ENCODE results near the gene ZNF575. TPM values are rescaled to one million over a fixed set of nuclear protein-coding genes. Genes with fewer than 3 reads are reported as not detected.
"Not testable (repeated sequence)": the region's sequence is repeated elsewhere in the genome, so short reads cannot be mapped to it uniquely, and the experiment has no call there.

Gene ZNF575
- total RNA-seq, 5 donors from 2014 or later (not counting 1 experiment from before 2014, with no cell fraction given) = 3.4 to 12.7 (median 6.2) TPM

DNA sequence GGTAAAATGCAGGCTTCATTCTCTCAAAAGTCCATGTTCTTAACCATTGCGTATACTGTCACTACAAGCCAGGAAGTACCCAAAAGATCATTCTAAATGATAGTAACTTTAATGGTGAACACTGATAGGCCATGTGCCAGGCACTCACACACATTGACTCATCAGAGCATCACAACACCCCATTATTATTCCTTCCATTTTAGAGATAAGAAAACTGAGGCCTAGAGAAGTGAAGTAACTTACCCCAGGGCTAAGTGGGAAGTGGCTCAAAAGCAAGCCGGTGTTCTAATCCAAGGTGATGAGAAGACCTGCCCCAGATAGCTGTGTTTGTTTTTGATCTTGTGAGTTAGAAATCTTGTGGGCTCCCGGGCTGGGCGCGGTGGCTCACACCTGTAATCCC lies 27.0 kb upstream of the ZNF575 start:
- Mint-ChIP-seq H3K27ac (peak overlapping the region; percentile 78 to 84), H3K9me3 (no peaks in the 10 kb centered on the region), H3K4me3 (peak overlapping the region; percentile 37 to 88 (median 52)), H3K36me3 (peaks cover 18% of the 10 kb centered on the region), H3K27me3 (no peaks in the 10 kb centered on the region), H3K4me1 (peaks cover 33 to 38% (median 35%) of the 10 kb centered on the region in 3 donors)
- Histone ChIP-seq H3K27ac (ENCODE audit: low read length) (no peak overlapping the region), H3K9me3 (no peaks in the 10 kb centered on the region), H3K4me3 (ENCODE audit: control insufficient read depth in 1 of 2, extremely low read depth in 1 of 2, low read length in 1 of 2) (no peak overlapping the region), H3K4me1 (ENCODE audit: control insufficient read depth in 1 of 2, extremely low read depth in 1 of 2, insufficient read depth in 2 of 2, low read length in 2 of 2) (peaks cover 2 to 34% of the 10 kb centered on the region in 2 experiments), H3K36me3 (ENCODE audit: control insufficient read depth in 2 of 2, extremely low read depth in 1 of 2, insufficient read depth in 1 of 2, low read length in 1 of 2) (peaks cover 15 to 23% of the 10 kb centered on the region in 2 donors), H3K27me3 (replicated peaks in 1 of 2; ENCODE audit: control insufficient read depth in 2 of 2, extremely low read depth in 1 of 2, insufficient read depth in 2 of 2, low read length in 1 of 2) (no peaks in the 10 kb centered on the region)
- ChIA-PET CTCF (interaction anchor here in 1 of 2 donors (0.9 to 1.2 kb wide), 2 partner anchors 13 to 80 kb away, joined by 3 to 6 read pairs; no protein-coding TSS in a partner anchor), POLR2A (no interaction called here)
- WGBS (ENCODE audit: insufficient coverage) = 86% methylated on average over 4 of the region's 5 CpGs
- DNase-seq (no peak), ATAC-seq (replicated peaks in 1 of 4) (no peak)

DNA sequence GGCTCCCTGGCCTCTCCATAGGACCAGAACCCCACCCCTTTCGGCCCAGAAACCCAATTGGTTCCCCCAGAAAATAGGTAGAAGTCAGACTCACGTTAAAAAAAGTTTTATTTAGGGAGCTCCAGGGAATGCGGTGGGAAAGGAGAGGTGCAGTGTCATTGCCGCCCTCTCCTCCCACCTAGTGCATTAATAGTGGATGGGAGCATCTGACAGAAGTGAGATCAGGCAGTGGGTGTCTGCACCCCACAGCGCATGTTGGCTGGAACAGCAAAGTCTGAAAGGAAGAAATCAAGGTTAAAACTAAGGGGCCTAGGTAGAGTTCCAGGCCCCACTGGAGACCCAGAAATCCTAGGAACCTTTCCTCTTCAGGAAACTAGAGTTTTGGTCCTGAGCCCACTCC lies 26.4 kb upstream of the ZNF575 start:
- Histone ChIP-seq H3K4me1 (ENCODE audit: control insufficient read depth in 1 of 2, extremely low read depth in 1 of 2, insufficient read depth in 2 of 2, low read length in 2 of 2) (peaks cover 2 to 34% of the 10 kb centered on the region in 2 experiments), H3K9me3 (no peaks in the 10 kb centered on the region), H3K27ac (ENCODE audit: low read length) (no peak overlapping the region), H3K4me3 (ENCODE audit: control insufficient read depth in 1 of 2, extremely low read depth in 1 of 2, low read length in 1 of 2) (no peak overlapping the region), H3K27me3 (replicated peaks in 1 of 2; ENCODE audit: control insufficient read depth in 2 of 2, extremely low read depth in 1 of 2, insufficient read depth in 2 of 2, low read length in 1 of 2) (no peaks in the 10 kb centered on the region), H3K36me3 (ENCODE audit: control insufficient read depth in 2 of 2, extremely low read depth in 1 of 2, insufficient read depth in 1 of 2, low read length in 1 of 2) (peaks cover 13 to 28% of the 10 kb centered on the region in 2 donors)
- ChIA-PET POLR2A (no interaction called here), CTCF (no interaction called here)
- Mint-ChIP-seq H3K9me3 (no peaks in the 10 kb centered on the region), H3K4me3 (no peak overlapping the region), H3K36me3 (peaks cover 21% of the 10 kb centered on the region), H3K27me3 (no peaks in the 10 kb centered on the region), H3K4me1 (peaks cover 30 to 36% (median 30%) of the 10 kb centered on the region in 3 donors), H3K27ac (peak overlapping the region in 1 of 2 donors; percentile 84)
- ATAC-seq (replicated peaks in 1 of 4) (no peak), DNase-seq (no peak)
- WGBS (ENCODE audit: insufficient coverage) = 92% methylated on average over 2 of the region's 5 CpGs

DNA sequence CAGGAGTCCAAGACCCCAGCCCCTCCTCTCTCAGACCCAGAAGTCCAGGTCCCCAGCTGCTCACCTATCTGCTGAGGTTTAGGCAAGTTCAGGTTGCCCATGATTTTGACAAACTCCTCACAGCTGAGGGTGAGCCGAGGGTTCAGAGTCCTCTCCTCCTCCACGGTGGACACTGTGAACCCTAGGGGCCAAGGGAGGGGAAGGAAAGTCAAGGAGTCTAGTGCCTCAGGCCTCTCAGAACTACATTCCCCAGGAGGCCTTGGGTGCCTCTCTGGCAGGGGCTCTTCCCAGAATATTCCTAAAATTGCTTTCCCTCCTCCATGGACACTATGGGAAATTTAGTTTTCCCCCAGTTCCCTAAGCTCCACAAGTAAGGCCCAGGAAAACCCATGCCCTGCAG lies 25.1 kb upstream of the ZNF575 start:
- H3K27ac Mint-ChIP-seq = peak overlapping the region in 1 of 2 donors; percentile 48
- peaks cover 22 to 27% (median 22%) of the 10 kb centered on the region in 3 donors for H3K4me1 Mint-ChIP-seq
- Histone ChIP-seq H3K36me3 (ENCODE audit: control insufficient read depth in 2 of 2, extremely low read depth in 1 of 2, insufficient read depth in 1 of 2, low read length in 1 of 2) (peaks cover 11 to 28% of the 10 kb centered on the region in 2 donors), H3K9me3 (no peaks in the 10 kb centered on the region), H3K4me3 (ENCODE audit: control insufficient read depth in 1 of 2, extremely low read depth in 1 of 2, low read length in 1 of 2) (no peak overlapping the region), H3K27ac (ENCODE audit: low read length) (no peak overlapping the region), H3K4me1 (ENCODE audit: control insufficient read depth in 1 of 2, extremely low read depth in 1 of 2, insufficient read depth in 2 of 2, low read length in 2 of 2) (peaks cover 2 to 23% of the 10 kb centered on the region in 2 experiments), H3K27me3 (replicated peaks in 1 of 2; ENCODE audit: control insufficient read depth in 2 of 2, extremely low read depth in 1 of 2, insufficient read depth in 2 of 2, low read length in 1 of 2) (no peaks in the 10 kb centered on the region)
- H3K4me3 Mint-ChIP-seq = no peak overlapping the region
- peaks cover 21% of the 10 kb centered on the region for H3K36me3 Mint-ChIP-seq
- DNase-seq (no peak), ATAC-seq (replicated peaks in 1 of 4) (no peak)
- no CpG with 5 or more reads among the region's 2 CpGs for WGBS (ENCODE audit: insufficient coverage)
- H3K9me3 Mint-ChIP-seq = no peaks in the 10 kb centered on the region
- H3K27me3 Mint-ChIP-seq = no peaks in the 10 kb centered on the region
- ChIA-PET CTCF (interaction anchor here (0.6 to 0.7 kb wide), 4 partner anchors 10 to 52 kb away, joined by 3 to 7 read pairs (median 5); no protein-coding TSS in a partner anchor), POLR2A (interaction anchor here in 1 of 2 donors (0.7 kb wide), 1 partner anchor 106 kb away, joined by 3 read pairs; no protein-coding TSS in a partner anchor)

DNA sequence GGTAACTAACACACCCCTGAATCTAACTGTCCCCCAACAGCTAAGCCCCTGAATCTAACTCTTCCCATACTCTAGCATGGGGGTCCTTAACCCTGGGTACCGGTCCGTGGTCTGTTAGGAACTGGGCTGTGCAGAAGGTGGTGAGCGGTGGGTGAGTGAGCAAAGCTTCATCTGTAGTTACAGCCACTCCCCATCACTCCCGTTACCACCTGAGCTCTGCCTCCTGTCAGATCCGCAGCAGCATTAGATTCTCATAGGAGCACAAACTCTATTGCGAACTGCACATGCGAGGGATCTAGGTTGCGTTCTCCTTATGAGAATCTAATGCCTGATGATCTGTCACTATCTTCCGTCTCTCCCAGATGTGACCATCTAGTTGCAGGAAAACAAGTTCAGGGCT lies 22.3 kb upstream of the ZNF575 start:
- peaks cover 0 to 5% (median 4%) of the 10 kb centered on the region in 3 donors for H3K4me1 Mint-ChIP-seq
- no peaks in the 10 kb centered on the region for H3K27me3 ChIP-seq (replicated peaks in 1 of 2; ENCODE audit: control insufficient read depth in 2 of 2, extremely low read depth in 1 of 2, insufficient read depth in 2 of 2, low read length in 1 of 2)
- 100% methylated on average over 4 of the region's 9 CpGs for WGBS (ENCODE audit: insufficient coverage)
- peaks cover 21% of the 10 kb centered on the region for H3K36me3 Mint-ChIP-seq
- ATAC-seq (replicated peaks in 1 of 4) (no peak), DNase-seq (no peak)
- no peak overlapping the region for H3K27ac Mint-ChIP-seq
- H3K4me3 ChIP-seq (ENCODE audit: control insufficient read depth in 1 of 2, extremely low read depth in 1 of 2, low read length in 1 of 2) = no peak overlapping the region
- CTCF ChIA-PET = no interaction called here
- H3K36me3 ChIP-seq (ENCODE audit: control insufficient read depth in 2 of 2, extremely low read depth in 1 of 2, insufficient read depth in 1 of 2, low read length in 1 of 2) = peaks cover 11 to 30% of the 10 kb centered on the region in 2 donors
- no peak overlapping the region for H3K27ac ChIP-seq (ENCODE audit: low read length)
- no peaks in the 10 kb centered on the region for H3K27me3 Mint-ChIP-seq
- POLR2A ChIA-PET = interaction anchor here in 1 of 2 donors (0.6 kb wide), 1 partner anchor 82 kb away, joined by 3 read pairs; no protein-coding TSS in a partner anchor
- peaks cover 0 to under 1% of the 10 kb centered on the region in 2 experiments for H3K4me1 ChIP-seq (ENCODE audit: control insufficient read depth in 1 of 2, extremely low read depth in 1 of 2, insufficient read depth in 2 of 2, low read length in 2 of 2)
- H3K9me3 ChIP-seq = no peaks in the 10 kb centered on the region
- H3K9me3 Mint-ChIP-seq = no peaks in the 10 kb centered on the region
- no peak overlapping the region for H3K4me3 Mint-ChIP-seq

DNA sequence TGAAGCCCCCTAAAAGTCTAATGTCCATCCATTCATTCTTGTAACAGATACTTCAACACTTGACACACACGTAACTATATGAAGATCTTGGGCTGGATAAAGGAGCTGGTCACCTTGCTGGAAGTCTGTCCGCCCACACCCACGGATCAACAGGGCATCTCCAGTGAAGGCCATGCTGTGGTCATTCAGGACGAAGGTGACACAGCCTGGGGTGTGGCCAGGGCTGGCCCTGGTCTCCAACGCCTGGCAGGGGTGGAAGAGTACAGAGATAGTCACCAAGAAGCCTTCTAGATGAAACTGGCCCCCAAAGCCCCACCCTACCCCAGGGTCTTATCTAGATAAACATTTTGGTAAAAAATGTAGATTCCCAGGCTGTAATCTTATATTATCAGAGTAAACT lies 21.7 kb upstream of the ZNF575 start:
- Mint-ChIP-seq H3K9me3 (no peaks in the 10 kb centered on the region), H3K36me3 (peaks cover 21% of the 10 kb centered on the region), H3K27me3 (no peaks in the 10 kb centered on the region), H3K4me1 (no peaks in the 10 kb centered on the region), H3K4me3 (no peak overlapping the region), H3K27ac (no peak overlapping the region)
- H3K4me3 ChIP-seq (ENCODE audit: control insufficient read depth in 1 of 2, extremely low read depth in 1 of 2, low read length in 1 of 2) = no peak overlapping the region
- H3K27ac ChIP-seq (ENCODE audit: low read length) = no peak overlapping the region
- no peaks in the 10 kb centered on the region for H3K9me3 ChIP-seq
- WGBS (ENCODE audit: insufficient coverage) = 86% methylated on average over 1 of the region's 5 CpGs
- no peaks in the 10 kb centered on the region for H3K27me3 ChIP-seq (replicated peaks in 1 of 2; ENCODE audit: control insufficient read depth in 2 of 2, extremely low read depth in 1 of 2, insufficient read depth in 2 of 2, low read length in 1 of 2)
- DNase-seq (no peak), ATAC-seq (replicated peaks in 1 of 4) (no peak)
- no peaks in the 10 kb centered on the region for H3K4me1 ChIP-seq (ENCODE audit: control insufficient read depth in 1 of 2, extremely low read depth in 1 of 2, insufficient read depth in 2 of 2, low read length in 2 of 2)
- CTCF ChIA-PET = no interaction called here
- peaks cover 11 to 30% of the 10 kb centered on the region in 2 donors for H3K36me3 ChIP-seq (ENCODE audit: control insufficient read depth in 2 of 2, extremely low read depth in 1 of 2, insufficient read depth in 1 of 2, low read length in 1 of 2)
- POLR2A ChIA-PET = no interaction called here

DNA sequence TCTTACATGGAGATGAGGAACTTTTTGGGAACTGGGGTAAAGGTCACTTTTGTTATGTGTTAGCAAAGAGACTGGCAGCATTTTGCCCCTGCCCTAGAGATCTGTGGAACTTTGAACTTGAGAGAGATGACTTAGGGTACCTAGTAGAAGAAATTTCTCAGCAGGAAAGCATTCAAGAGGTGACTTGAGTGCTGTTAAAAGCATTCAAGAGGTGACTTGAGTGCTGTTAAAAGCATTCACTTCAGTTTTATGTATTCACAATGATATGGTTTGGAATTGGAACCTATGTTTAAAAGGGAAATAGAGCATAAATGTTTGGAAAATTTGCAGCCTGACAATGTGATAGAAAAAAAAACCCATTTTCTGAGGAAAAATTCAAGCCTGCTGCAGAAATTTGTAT lies 20.6 kb upstream of the ZNF575 start:
- H3K4me3 ChIP-seq (ENCODE audit: control insufficient read depth in 1 of 2, extremely low read depth in 1 of 2, low read length in 1 of 2); CTCF ChIA-PET; H3K9me3 Mint-ChIP-seq; ATAC-seq (replicated peaks in 1 of 4); H3K27ac Mint-ChIP-seq; H3K4me1 Mint-ChIP-seq; H3K4me1 ChIP-seq (ENCODE audit: control insufficient read depth in 1 of 2, extremely low read depth in 1 of 2, insufficient read depth in 2 of 2, low read length in 2 of 2); H3K27ac ChIP-seq (ENCODE audit: low read length); H3K27me3 Mint-ChIP-seq; H3K27me3 ChIP-seq (replicated peaks in 1 of 2; ENCODE audit: control insufficient read depth in 2 of 2, extremely low read depth in 1 of 2, insufficient read depth in 2 of 2, low read length in 1 of 2); H3K4me3 Mint-ChIP-seq; H3K9me3 ChIP-seq; DNase-seq: not testable (repeated sequence)
- POLR2A ChIA-PET = interaction anchor here in 1 of 2 donors (0.6 kb wide), 1 partner anchor 8 kb away, joined by 3 read pairs; no protein-coding TSS in a partner anchor
- peaks cover 11 to 30% of the 10 kb centered on the region in 2 donors for H3K36me3 ChIP-seq (ENCODE audit: control insufficient read depth in 2 of 2, extremely low read depth in 1 of 2, insufficient read depth in 1 of 2, low read length in 1 of 2)
- peaks cover 21% of the 10 kb centered on the region for H3K36me3 Mint-ChIP-seq
